Endometrium (tissue), 2 donors: ENCODE results near the gene PGRMC2.
A peak's percentile ranks its signal among the peaks of the same experiment; 100 is the strongest.

Source experiments
- FAIRE-seq: peaks from 2 replicates; lab custom pipeline; 2012; peaks lifted over from hg19 to GRCh38; lab: Jason Lieb, UNC
- donor health status: control.
- donor health status: control.

Gene PGRMC2, protein sequence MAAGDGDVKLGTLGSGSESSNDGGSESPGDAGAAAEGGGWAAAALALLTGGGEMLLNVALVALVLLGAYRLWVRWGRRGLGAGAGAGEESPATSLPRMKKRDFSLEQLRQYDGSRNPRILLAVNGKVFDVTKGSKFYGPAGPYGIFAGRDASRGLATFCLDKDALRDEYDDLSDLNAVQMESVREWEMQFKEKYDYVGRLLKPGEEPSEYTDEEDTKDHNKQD

DNA sequence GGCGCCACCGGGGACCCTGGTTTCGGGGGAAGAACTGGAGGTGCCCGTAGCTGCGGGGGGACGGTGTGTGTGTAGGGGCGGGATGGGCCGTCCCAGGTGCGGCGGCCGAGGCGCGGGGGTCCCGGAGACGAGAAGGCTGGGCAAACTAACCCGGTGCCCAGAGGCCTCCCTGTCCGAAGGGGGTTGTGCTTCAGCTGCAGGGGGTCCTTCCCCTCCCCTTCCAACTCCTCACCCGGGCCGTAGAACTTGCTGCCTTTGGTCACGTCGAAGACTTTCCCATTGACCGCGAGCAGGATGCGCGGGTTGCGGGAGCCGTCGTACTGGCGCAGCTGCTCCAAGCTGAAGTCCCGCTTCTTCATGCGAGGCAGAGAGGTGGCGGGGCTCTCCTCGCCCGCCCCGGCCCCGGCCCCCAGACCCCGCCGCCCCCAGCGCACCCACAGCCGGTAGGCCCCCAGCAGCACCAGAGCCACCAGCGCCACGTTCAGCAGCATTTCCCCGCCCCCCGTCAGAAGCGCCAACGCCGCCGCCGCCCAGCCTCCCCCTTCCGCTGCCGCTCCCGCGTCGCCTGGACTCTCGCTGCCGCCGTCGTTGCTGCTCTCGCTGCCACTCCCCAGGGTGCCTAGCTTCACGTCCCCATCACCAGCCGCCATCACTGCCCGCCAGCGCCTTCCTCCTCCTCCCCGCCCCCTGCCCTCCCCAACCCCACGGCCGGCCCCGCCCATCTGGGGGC lies at the start of gene PGRMC2:
Gene PGRMC2, minus strand, starts transcription at position 673 of the 730 bp plus-strand sequence. Its CDS starts 23 bp downstream, at position 650.
- FAIRE-seq, result no peak

DNA sequence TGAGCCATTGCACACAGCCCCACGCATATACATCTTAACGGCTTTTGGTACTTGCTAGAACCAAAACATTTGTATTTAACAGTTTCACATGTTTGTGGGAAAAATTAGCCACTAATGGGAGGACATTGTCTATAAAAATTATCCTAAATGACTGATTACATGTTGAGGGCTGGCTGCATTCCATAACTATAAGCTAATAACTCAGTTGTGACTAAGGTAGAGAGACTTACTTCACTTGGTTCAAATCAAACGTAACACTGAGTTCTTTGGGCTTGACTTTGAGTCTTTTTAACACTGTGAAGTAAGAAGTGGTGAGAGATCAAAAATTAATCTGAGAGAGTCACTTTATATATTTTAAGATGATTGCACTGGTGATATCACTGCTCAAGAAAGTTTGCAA lies 47.9 kb upstream of the PGRMC2 start:
- no peak for FAIRE-seq

- FAIRE-seq, result no peak
Measured at GRCh38 chr4:128334256-128334655, 46.6 kb upstream of the PGRMC2 start.

- FAIRE-seq, result no peak
Measured at GRCh38 chr4:128333309-128334018, 45.9 kb upstream of the PGRMC2 start.

DNA sequence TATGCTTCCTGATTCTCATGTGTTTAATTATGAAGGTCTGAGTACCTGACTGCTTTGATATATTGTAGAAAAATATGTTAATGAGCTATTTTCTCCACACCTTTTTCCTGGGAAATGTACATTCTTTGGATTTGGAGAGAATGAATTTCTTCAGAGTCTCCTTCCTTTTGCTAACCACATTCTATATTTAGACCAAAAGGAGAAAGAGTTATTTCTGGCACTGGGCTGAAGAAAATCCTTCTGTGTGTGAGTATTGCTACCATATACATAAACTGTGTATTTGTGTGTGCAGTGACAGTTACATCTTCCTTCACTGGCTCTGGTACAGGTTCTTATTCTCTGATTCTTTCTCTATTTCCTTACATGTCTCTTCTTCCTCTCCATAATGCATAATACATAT lies 44.5 kb upstream of the PGRMC2 start:
- FAIRE-seq, result no peak

- no peak for FAIRE-seq
Measured at GRCh38 chr4:128329638-128330037, 42.0 kb upstream of the PGRMC2 start.

GRCh38 chr4:128328106-128328505 lies 40.5 kb upstream of the PGRMC2 start:
- FAIRE-seq, result no peak

- FAIRE-seq, result no peak
Measured at GRCh38 chr4:128323401-128323800, 35.8 kb upstream of the PGRMC2 start.

DNA sequence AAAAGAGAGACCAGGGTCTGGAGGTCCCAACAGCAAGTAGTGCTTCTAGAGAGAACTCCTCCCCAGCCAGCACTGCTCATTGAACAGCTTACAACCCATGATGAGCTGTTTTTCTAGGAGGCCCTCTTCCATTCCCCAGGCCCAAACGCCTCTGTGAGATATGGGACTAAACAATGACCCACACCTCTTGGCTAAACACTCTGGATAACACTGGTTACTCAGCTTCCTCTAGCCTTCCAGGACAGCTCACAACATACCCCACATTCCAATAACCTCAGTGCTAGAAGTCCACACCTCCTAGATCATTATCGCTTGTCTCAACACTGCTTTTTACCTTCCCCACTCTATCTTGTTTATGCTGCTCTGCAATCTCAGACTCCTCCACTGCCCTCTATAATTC lies 35.4 kb upstream of the PGRMC2 start:
- FAIRE-seq, result no peak

DNA sequence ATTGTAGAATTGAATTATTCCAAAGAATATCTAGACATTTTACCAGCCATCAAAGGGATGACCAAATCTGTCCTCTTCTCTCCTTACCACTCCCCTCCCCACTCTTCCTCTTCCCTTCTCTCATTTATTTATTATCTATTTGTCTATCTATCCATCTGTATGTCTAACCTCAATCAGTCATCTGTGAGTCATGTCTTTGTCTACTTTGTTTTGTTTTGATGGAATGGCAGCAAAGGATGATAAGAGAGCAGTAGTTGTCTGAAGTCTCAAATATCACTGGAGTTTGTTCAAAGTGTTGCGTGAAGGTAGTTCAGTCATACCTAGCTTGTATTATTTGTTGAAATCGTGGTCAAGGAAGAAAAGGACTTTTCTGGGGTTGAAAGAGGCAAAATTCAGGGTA lies 34.7 kb upstream of the PGRMC2 start:
- no peak for FAIRE-seq

DNA sequence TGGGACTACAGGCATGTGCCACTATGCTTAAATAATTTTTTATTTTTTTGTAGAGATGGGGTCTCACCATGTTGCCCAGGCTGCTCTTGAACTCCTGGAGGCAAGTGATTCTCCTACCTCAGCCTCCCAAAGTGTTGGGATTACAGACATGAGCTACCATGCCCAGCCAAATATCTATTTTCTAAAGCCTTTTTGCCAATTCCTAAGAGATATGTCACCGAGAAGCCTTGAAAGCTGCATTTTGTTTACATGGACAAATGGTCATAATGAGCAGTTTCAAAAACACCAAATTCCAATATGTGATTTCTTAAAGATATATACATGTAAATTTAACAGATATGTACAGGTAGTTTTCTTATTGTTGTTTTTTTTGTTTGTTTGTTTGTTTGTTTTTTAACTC lies 33.0 kb upstream of the PGRMC2 start:
- FAIRE-seq, result no peak

DNA sequence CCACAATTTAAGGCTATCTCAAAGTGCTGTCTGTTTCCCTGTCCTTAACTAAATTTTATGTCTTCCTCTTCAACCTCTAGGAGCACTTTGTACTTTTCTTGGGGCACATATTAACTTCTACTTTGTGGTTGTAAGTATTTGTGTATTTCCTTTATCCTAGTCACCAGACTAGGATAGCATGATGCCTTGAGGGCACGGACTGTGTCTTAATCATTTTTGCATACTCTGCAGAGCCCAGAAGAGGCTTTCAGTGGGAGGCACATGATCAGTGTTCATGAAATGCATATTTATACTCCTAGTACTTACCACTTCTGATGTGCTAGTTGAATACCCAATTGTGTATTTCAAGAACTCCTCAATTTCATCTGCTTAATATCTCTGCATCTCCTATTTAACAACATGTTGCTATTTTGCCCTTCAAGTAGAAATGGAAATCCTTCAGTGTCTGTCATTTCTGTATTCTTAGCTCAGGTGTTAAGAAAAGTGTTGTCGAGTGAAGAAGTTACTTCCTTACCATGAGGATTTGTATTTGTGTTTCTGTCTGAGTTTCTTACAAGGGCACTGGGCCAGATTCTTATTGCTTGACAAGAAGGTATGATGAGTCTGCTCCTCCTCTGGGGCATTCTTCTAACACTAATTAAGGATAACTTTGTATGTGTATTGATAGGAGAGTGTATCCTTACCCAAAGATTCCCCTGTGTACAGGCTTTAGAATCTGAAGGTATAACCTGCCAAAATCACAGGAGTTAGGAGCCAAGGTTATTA lies 28.3 kb upstream of the PGRMC2 start:
- FAIRE-seq, result no peak

DNA sequence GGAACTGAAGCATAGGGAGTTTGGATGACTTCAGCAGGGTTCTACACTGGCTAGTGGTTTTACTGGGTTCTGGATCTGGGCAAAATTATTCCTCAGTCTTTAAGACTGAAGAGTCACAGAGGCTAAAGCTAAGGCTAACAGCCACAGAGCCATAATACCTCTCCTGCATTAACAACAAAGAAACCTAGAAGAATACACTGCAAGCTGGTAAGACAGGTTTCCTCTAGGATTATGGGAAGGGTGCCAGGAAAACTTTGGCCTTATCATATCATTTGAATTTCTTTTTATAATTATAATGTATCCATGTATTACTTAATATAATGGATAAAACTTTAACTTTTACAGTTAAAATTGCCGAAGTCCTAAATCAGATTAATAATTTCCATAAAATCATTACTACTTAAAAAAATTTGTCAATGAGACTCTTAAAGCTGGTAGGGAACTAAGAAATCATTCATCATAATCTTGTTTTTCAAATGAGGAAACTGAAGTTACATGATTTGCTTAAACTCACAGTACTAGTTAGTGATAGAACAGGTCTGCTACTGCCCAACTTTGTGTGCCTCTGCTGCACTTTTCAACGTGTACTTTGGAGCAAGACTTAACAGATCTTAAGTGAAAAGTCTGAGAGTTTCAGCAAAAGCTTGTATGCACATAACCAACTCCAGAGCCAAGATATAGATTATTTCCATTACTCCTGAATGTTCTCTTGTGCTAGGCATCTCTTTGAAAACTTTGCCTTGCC lies 24.2 kb upstream of the PGRMC2 start:
- peak; percentile 60 for FAIRE-seq

DNA sequence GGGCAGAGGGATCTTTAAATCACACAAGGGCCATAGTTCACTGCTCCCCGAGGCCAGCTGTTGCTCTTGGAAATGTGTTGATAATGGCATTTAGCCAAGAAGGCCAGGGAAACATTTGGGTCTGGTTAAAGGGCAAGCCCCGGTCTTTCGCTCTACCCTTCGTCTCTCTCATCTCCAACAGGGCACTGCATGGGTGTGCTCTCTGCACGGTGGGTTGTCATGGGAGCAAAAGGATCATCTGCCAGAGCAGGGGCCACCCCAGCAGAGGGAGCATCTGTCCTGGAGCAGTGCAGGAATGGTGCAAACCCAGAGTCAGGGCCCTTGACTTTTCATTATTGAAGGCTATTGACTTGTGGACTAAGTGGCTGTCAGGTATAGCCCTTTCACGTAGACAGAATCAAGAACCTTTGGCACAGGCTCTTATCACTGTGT lies 22.7 kb upstream of the PGRMC2 start:
- no peak for FAIRE-seq

DNA sequence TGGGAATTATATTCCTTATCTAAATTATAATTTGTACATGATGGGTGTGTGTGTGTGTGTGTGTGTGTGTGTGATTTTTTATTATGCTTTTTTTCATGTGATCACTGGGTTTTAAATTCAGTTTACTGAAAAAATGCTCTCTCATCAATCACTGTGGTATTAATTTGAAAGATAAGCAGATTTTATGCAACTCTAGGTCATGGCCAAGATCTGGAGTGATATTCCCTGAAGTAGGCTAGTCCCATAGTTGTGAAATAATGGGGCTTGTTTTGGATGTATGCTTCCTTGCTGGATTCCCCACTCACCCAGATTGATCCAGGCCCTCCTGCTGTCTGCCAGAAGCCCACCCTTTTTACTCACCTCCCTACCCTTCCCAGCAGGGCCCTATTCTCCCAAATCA lies 22.0 kb upstream of the PGRMC2 start:
- FAIRE-seq, result no peak

GRCh38 chr4:128308986-128309385 lies 21.4 kb upstream of the PGRMC2 start:
- no peak for FAIRE-seq

DNA sequence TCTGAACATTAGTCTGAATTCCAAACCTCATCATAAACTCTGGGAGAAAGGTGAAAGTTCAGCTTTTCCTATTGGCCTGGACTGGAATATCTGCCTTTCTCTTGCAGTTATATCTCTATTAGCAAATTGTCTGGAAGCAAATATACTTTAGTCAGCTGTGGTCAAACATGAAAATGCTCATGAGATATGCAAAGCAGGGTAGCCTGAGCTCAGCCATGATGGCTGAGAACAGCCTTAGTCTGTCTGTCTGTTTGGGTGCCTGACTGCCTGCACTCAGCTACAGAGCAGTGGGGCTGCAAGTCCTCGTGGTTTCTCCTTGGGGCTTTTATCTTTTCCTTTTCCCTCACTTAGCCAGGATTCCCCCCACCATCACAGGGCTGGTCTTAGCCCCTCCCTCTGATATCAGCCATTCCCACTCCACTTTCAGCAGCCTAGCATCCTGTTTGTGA lies 19.5 kb upstream of the PGRMC2 start:
- FAIRE-seq, result no peak

DNA sequence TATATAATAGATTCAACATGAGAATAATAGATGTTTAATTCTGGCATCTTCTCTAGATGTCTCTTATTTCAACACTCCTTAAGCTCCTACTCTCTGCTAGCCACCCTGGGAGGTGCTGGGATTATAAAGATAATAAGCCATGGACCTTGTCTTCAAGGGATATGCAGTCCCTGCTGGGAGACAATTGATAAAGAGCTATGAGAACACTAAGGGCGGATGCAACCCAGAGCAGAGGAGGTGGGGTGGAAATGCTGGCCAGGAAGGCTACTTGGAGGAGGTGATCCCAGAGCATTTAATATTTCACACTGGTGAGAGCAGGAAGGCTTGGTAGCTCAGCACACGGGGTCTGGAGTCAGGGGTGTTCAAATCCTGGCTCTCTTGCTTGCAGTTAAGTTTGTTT lies 18.3 kb upstream of the PGRMC2 start:
- no peak for FAIRE-seq

DNA sequence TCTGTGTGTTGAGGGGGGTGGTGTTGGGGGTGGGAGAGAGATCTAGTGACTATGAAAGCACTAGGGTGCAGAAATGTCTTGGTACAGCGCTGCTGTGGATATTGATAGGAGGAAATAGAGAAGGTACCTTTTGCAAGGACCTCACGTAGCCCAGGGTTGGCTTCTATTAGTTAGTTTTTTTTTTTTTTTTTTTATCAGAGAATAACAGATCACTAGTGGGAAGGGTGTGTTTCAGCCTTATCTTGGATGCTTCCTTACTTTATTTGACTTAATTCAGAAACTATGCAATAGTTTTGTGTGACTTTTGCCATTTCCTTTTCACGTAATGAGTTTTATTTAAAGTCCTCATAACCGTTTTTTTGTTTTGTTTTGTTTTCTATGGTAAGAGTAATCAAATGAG lies 16.4 kb upstream of the PGRMC2 start:
- FAIRE-seq, result no peak

DNA sequence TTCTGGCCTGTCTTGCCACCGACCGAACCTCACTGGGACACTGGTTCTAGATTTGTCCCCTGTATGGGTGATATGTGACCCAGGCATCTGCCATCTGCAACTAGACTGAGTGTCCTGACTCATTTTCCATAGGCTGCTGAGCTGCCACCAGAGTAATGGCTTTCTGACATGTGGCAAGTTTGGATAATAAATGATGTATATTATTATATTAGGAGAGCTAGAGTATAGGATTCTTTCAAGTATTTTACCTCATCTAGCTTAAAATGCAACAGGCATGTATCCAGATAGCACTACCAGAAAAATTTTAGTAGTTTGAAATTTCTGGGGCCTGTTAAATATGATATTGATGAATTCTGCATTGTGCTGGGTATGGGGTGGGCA lies 15.8 kb upstream of the PGRMC2 start:
- no peak for FAIRE-seq

DNA sequence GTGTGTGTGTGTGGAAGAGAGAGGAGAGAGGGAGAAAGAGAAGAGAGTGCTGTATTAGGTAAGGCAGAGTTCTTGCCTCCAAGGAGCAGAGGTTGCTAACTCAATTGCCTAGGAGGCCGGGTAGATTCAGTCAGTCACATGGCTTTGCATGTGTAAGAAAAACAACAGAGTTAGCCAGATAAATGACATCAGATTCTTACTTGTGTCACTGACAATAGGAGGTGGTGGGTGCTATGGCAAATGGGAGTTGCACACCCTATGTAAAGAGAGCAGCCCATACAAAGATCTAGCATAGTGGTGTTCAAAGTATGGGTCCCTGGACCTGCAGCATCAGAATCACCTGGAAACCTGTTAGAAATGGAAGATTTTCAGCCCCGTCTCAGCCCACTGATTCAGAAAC lies 14.4 kb upstream of the PGRMC2 start:
- FAIRE-seq, result no peak

DNA sequence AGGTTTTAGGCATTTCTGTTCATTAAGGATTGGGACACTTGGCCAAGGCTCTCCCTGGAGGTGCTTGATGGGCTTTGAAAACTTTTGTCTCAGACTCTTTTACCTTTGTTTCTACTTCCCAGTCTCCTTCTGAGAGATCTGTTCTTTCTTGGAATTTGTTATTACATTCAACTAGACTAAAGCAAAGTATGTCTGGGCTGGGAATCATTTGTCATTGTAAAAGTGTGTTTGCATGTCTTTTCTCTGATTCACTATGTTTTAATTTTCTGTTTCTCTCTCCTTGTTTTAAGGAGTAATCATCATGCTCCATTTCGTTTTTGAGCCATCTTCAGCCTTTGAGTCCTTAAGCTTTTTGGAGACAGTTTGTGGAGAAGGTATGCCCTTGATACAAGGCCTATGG lies 12.2 kb upstream of the PGRMC2 start:
- FAIRE-seq, result no peak
